Activated CD4-positive, alpha-beta T cell treated with anti-CD3 and anti-CD28 coated beads, Interleukin-10, Interleukin-2, amounts not matched to agents 100 ng/mL and 50 ng/mL, durations not matched to agents 16 hours and 8 hours (primary cell): ENCODE measurements around the gene KREMEN2.

ENCODE experiments used
- DNase-seq: peaks from one replicate; pipeline ENCODE4 v3.0.0-alpha.2; 2020

Gene KREMEN2

GRCh38 chr16:2966808-2967191 is 2.7 kb downstream of the KREMEN2 start:
- DNase-seq = no peak

- DNase-seq = no peak
Measured at GRCh38 chr16:2967211-2967631, 3.1 kb downstream of the KREMEN2 start.

- no peak for DNase-seq
Measured at GRCh38 chr16:2967721-2968161, 3.7 kb downstream of the KREMEN2 start.

GRCh38 chr16:2968368-2968737 is 4.3 kb downstream of the KREMEN2 start:
- no peak for DNase-seq

- peak; percentile 94 for DNase-seq
Measured at GRCh38 chr16:2968738-2969544, 4.9 kb downstream of the KREMEN2 start, which contains the start of gene PAQR4. Gene PAQR4 (plus strand): TSS chr16:2969348. CDS start chr16:2969675, 327 bp downstream.

GRCh38 chr16:2969545-2970521 is 5.8 kb downstream of the KREMEN2 start:
- DNase-seq = peak; percentile 92

- DNase-seq = no peak
Measured at GRCh38 chr16:2970563-2970962, 6.5 kb downstream of the KREMEN2 start.

GRCh38 chr16:2971134-2971984 is 7.3 kb downstream of the KREMEN2 start:
- no peak for DNase-seq

GRCh38 chr16:2971985-2972784 is 8.1 kb downstream of the KREMEN2 start:
- no peak for DNase-seq

- no peak for DNase-seq
Measured at GRCh38 chr16:2973093-2973492, 9.0 kb downstream of the KREMEN2 start.

- DNase-seq = no peak
Measured at GRCh38 chr16:2973605-2974318, 9.7 kb downstream of the KREMEN2 start.

GRCh38 chr16:2974319-2975056 is 10.4 kb downstream of the KREMEN2 start:
- DNase-seq = no peak

GRCh38 chr16:2975161-2975795 is 11.2 kb downstream of the KREMEN2 start:
- no peak for DNase-seq

- no peak for DNase-seq
Measured at GRCh38 chr16:2976201-2976600, 12.1 kb downstream of the KREMEN2 start.

- DNase-seq = no peak
Measured at GRCh38 chr16:2976673-2977072, 12.6 kb downstream of the KREMEN2 start.

GRCh38 chr16:2977440-2977839 is 13.4 kb downstream of the KREMEN2 start:
- no peak for DNase-seq

- peak; percentile 49 for DNase-seq
Measured at GRCh38 chr16:2979669-2980226, 15.7 kb downstream of the KREMEN2 start.

- peak; percentile 96 for DNase-seq
Measured at GRCh38 chr16:2980227-2981176, 16.4 kb downstream of the KREMEN2 start, which contains the start of gene PKMYT1. Gene PKMYT1 (minus strand): TSS chr16:2980446. CDS start chr16:2979657, 789 bp downstream.
